Omental fat pad (tissue), 4 donors: ENCODE results near the gene PPP1R2B. TPM values are rescaled to one million over a fixed set of nuclear protein-coding genes. Genes with fewer than 3 reads are reported as not detected.
"Not testable (repeated sequence)": the region's sequence is repeated elsewhere in the genome, so short reads cannot be mapped to it uniquely, and the experiment has no call there.

Experiments
- ATAC-seq: fragments of 150-250 bp; one replicate; pipeline ENCODE4 v1.9.1; 2016; ENCODE audit warnings: mild to moderate bottlenecking, moderate library complexity; ENCODE audit not compliant: low FRiP score
- DNase-seq: peaks from one replicate; pipeline ENCODE4 v3.0.0-alpha.2; 2019; ENCODE audit warnings: low spot score
- total RNA-seq, 4 donors: library from RNA; depleted of rRNA; stranded (reverse); fragments of >200 nt; gene quantifications; one replicate each; pipeline ENCODE4 v1.1.0, GENCODE V29; 2016
- TF ChIP-seq, protein P1 (sequence below), 3 donors: fragments of 450-650 bp; IDR thresholded peaks; one replicate each; pipeline ENCODE4 v1.5.1; 2016 to 2017; ENCODE audit warnings: antibody characterized with exemption in 3 of 3, mild to moderate bottlenecking in 3 of 3, moderate library complexity in 2 of 3

PPP1R2B gene
- total RNA-seq, 4 donors from 2014 or later = not detected

DNA sequence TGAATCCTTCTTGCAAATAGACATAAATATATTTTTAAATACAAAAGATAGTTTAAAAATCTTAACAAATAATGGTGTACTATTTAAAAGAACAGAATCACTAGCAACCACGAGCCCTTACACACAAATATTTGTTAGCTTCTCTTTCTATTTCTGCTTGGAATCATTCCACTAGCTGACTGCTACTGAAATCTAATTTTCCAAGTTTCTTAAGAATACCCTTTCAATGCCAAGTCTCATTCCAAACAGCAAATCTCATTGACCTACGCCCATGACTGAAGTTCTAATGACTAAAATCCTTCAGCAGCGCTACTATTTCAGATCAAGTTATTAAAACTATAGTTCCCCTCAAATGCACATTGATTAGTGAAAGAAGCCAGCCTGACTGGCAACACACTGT, 13.2 kb upstream of the PPP1R2B start:
- TF ChIP-seq, protein P1, sequence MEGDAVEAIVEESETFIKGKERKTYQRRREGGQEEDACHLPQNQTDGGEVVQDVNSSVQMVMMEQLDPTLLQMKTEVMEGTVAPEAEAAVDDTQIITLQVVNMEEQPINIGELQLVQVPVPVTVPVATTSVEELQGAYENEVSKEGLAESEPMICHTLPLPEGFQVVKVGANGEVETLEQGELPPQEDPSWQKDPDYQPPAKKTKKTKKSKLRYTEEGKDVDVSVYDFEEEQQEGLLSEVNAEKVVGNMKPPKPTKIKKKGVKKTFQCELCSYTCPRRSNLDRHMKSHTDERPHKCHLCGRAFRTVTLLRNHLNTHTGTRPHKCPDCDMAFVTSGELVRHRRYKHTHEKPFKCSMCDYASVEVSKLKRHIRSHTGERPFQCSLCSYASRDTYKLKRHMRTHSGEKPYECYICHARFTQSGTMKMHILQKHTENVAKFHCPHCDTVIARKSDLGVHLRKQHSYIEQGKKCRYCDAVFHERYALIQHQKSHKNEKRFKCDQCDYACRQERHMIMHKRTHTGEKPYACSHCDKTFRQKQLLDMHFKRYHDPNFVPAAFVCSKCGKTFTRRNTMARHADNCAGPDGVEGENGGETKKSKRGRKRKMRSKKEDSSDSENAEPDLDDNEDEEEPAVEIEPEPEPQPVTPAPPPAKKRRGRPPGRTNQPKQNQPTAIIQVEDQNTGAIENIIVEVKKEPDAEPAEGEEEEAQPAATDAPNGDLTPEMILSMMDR (IDR thresholded peaks at IDR 0.05) = no peak
- DNase-seq (no peak), ATAC-seq (no peak)

DNA sequence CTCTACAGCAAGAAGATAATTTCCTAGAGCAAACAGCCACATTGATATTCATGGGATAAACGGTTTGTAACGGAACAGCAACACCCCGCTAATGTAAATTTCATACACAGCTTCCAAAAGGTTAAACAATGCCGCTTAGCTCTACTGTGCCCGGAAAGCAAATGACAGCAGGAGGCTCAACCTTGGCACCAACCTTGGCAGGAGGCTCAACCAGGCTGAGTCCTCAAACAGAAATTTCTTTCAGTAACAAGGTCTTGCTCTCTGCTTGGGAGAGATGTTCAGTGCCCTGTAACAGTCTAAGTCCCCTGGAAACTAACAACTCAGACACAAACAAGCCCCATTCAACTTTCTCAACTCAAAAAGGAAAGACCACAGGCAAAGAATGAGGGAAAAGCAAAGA, 11.1 kb upstream of the PPP1R2B start:
- no peak for DNase-seq
- ATAC-seq = no peak
- TF ChIP-seq, protein P1 (IDR thresholded peaks at IDR 0.05) = no peak

DNA sequence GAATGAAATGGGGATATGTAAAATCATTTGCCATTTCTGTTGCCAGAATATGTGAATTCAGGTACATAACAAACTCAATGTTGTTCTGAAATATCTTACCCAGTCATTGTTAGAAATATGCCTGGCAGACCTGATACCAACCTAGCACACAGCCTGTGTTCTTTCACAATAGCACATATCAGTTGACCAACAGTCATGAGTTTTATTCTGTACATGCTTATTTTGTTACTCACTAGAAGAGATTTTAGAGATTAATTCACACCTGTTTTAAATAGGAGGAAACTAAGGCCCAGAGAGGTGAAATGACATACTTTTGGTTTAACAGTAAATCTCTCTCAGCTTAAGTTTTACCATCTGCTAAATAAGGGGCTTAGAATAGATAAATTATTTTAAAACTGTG, 8.4 kb upstream of the PPP1R2B start:
- no peak for ATAC-seq
- TF ChIP-seq, protein P1 (IDR thresholded peaks at IDR 0.05) = no peak

DNA sequence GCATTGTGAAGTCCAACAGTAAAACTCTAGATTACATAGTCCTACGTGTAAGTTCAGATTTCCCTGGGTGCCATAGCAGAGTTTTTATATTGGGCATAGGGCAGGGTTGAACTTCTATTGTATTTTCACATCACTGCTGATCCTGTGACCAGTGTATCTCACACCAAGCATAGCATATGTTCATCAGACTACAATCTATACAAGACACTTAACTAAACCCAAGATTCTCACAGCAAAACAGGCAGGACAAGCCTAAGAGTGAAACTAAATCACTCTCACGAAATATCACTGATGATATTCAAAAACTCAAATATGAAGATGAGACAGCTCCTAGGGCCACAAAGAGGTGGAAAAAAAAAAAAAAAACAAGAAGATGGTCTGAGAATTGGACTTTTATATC, 3.2 kb upstream of the PPP1R2B start:
- ATAC-seq = no peak
- TF ChIP-seq, protein P1 (IDR thresholded peaks at IDR 0.05) = no peak

More for the DNA sequence above, 8.4 kb upstream of the PPP1R2B start:
- DNase-seq = no peak

DNA sequence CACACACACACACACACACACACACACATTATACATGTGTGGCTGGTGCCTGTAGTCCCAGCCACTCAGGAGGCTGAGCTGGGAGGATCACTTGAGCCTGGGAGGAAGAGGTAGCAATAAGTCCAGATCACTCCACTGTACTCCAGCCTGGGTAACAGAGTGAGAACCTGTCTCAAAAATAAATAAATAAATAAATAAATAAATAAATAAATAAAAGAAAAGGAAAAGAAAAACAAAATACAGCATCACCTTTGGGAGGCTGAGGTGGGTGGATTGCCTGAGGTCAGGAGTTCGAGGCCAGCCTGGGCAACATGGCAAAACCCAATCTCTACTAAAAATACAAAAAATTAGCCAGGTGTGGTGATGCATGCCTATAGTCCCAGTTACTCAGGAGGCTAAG, 1.6 kb upstream of the PPP1R2B start:
- not testable (repeated sequence) for DNase-seq, ATAC-seq

More for the DNA sequence above, 3.2 kb upstream of the PPP1R2B start:
- no peak for DNase-seq

DNA sequence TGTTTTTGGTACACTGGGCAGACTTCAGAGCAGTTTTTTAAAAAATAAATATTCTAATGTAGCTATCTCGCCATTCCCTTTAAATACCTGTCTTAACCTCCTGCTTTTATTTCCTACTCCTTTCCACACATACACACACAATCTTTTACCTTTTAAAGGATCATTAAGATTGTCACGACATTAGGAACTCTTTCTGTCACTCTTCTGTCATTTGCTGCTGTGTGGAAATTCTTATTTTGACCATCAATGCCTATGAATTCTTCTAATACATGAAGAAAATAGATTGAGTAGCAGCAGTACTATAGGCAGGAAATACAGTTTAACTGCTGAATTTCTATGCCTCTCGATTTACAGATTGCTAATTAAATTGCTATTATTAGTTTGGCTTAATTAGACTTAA, 1.8 kb downstream of the PPP1R2B start:
- TF ChIP-seq, protein P1 (IDR thresholded peaks at IDR 0.05) = no peak
- DNase-seq = no peak
- no peak for ATAC-seq

DNA sequence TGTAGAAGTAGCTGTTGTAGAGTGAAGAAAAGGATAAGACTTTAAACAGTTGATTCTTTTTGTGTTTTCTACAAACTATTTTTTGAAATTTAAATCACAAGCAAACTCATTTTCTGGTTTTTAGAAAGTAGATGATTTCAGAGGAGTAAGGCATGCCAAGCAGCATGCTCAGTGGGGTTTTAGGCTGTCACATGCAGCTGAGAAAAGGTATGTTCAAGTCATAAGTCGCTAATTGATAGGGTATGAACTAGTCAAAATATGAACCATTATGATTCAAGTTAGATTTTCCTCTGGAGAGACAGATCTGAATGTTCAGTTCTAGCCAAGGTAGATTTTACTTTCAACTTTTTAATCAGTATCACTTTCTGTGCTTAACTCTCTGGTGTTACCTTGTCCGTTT, 3.0 kb downstream of the PPP1R2B start:
- DNase-seq, ATAC-seq: not testable (repeated sequence)

DNA sequence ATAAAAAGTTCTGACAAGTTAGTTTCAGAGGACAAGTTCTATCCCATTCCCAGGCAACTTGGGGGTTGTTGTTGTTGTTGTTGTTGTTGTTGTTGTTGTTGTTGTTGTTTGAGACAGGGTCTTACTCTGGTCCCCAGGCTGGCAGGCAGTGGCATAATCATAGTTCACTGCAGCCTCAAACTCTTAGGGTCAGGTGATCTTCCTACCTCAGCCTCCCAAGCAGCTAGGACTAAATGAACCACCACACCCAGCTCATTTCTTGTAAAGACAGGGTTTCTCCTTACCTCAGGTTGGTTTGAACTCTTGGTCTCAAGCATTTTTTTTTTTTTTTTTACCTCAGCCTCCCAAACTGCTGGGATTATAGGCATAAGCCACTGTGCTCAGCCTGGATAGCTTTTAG, 15.3 kb downstream of the PPP1R2B start:
- TF ChIP-seq, protein P1 (IDR thresholded peaks at IDR 0.05) = no peak

More for the DNA sequence above, 15.3 kb downstream of the PPP1R2B start:
- ATAC-seq (no peak), DNase-seq (no peak)
